Measurements from ENCODE around the gene PPFIBP1.

The PPFIBP1 gene

GRCh38 chr12:27534060-27534764 is 10.2 kb downstream of the PPFIBP1 start:
- in situ Hi-C loops (cut with MboI; ENCODE audit: low sequenced_read_pairs, unreplicated experiment) = no loop called here
- DNase-seq (ENCODE audit: low spot score) = peak; percentile 50
- TF ChIP-seq CTCF (IDR thresholded peaks at IDR 0.05; ENCODE audit: borderline replicate concordance, control extremely low read depth, extremely low read depth, insufficient read depth, missing control alignments) = no peak

- in situ Hi-C loops (cut with MboI; ENCODE audit: low sequenced_read_pairs, unreplicated experiment) = no loop called here
- no peak for DNase-seq (ENCODE audit: low spot score)
- no peak for TF ChIP-seq CTCF (IDR thresholded peaks at IDR 0.05; ENCODE audit: borderline replicate concordance, control extremely low read depth, extremely low read depth, insufficient read depth, missing control alignments)
These were observed 10.8 kb downstream of the PPFIBP1 start for GRCh38 chr12:27534765-27535161.

- DNase-seq (ENCODE audit: low spot score) = no peak
- in situ Hi-C loops (cut with MboI; ENCODE audit: low sequenced_read_pairs, unreplicated experiment) = no loop called here
- no peak for TF ChIP-seq CTCF (IDR thresholded peaks at IDR 0.05; ENCODE audit: borderline replicate concordance, control extremely low read depth, extremely low read depth, insufficient read depth, missing control alignments)
These were observed 11.3 kb downstream of the PPFIBP1 start for GRCh38 chr12:27535318-27535717.

- TF ChIP-seq CTCF (IDR thresholded peaks at IDR 0.05; ENCODE audit: borderline replicate concordance, control extremely low read depth, extremely low read depth, insufficient read depth, missing control alignments) = no peak
- DNase-seq (ENCODE audit: low spot score) = no peak
- in situ Hi-C loops (cut with MboI; ENCODE audit: low sequenced_read_pairs, unreplicated experiment) = no loop called here
These were observed 14.1 kb downstream of the PPFIBP1 start for GRCh38 chr12:27537855-27538675.

GRCh38 chr12:27539191-27539631 is 15.2 kb downstream of the PPFIBP1 start:
- no peak for DNase-seq (ENCODE audit: low spot score)
- in situ Hi-C loops (cut with MboI; ENCODE audit: low sequenced_read_pairs, unreplicated experiment) = no loop called here
- no peak for TF ChIP-seq CTCF (IDR thresholded peaks at IDR 0.05; ENCODE audit: borderline replicate concordance, control extremely low read depth, extremely low read depth, insufficient read depth, missing control alignments)

- no peak for TF ChIP-seq CTCF (IDR thresholded peaks at IDR 0.05; ENCODE audit: borderline replicate concordance, control extremely low read depth, extremely low read depth, insufficient read depth, missing control alignments)
- in situ Hi-C loops (cut with MboI; ENCODE audit: low sequenced_read_pairs, unreplicated experiment) = no loop called here
- DNase-seq (ENCODE audit: low spot score) = no peak
These were observed 17.2 kb downstream of the PPFIBP1 start for GRCh38 chr12:27541031-27541719.

Data from GM13976 (cell line).